ENCODE measurements around the gene CPNE5. TPM values are rescaled to one million over a fixed set of nuclear protein-coding genes. Genes with fewer than 3 reads are reported as not detected.
A peak's percentile ranks its signal among the peaks of the same experiment; 100 is the strongest.

Gene CPNE5
- total RNA-seq, 2 experiments from 2014 or later: 1.5 to 1.8 TPM

DNA sequence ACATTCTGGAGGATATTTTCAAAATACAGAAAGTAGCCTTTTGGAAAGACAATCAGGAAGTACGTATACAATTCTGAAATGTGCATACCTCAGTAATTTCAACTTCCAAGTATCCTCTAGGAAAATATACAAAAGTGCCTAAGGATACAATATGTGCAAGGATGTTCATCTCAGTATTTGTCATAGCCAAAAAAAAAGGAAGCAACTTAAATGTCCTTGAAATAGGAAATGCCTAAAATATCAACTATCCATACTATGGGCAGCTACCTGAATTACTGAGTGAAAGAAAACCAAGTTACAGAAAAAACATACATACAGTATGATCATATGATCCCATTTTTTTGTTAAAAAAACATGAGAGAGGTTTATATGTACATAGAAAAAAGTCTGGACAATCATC lies 33.9 kb upstream of the CPNE5 start:
- ChIA-PET POLR2A (interaction anchor here (4.4 kb wide), 1 partner anchor 113 kb away, joined by 21 read pairs; the partner anchor contains the start of gene MTCH1), CTCF (interaction anchor here (0.7 to 6.1 kb wide), 13 partner anchors 9 to 337 kb away, joined by 3 to 93 read pairs (median 8); partner anchors contain the start of genes C6orf89 and MTCH1)
- Mint-ChIP-seq H3K4me3 (peak overlapping the region; percentile 98), H3K4me1 (ENCODE audit: low read depth) (peaks cover 50% of the 10 kb centered on the region), H3K27ac (peak overlapping the region; percentile 99), H3K36me3 (peaks cover 37% of the 10 kb centered on the region), H3K9me3 (no peaks in the 10 kb centered on the region), H3K27me3 (peaks cover 2% of the 10 kb centered on the region)
- DNase-seq: no peak
- intact Hi-C loops (cut with micrococcal nuclease): loop anchor here (5.0 kb wide), 1 partner anchor 191 kb away; no protein-coding TSS in a partner anchor

DNA sequence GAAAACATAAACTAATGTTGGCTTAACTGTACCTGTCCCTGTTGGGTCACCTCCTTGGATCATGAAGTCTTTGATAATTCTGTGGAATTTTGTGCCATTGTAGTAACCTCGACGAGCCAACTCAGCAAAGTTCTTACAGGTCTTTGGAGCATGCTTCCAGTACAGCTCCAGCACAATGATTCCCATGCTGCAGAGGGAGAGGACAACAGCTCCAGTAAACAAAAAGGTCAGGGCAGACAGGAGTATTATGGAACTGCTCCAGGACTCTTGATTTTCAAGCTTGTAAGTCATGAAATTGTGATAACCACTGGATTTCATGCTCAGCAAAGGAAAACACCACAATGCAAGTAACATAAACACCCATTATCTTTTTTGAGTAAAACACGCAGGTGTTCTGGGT lies 32.4 kb upstream of the CPNE5 start:
- POLR2A ChIA-PET: no interaction called here
- no peak overlapping the region for H3K27ac Mint-ChIP-seq

DNA sequence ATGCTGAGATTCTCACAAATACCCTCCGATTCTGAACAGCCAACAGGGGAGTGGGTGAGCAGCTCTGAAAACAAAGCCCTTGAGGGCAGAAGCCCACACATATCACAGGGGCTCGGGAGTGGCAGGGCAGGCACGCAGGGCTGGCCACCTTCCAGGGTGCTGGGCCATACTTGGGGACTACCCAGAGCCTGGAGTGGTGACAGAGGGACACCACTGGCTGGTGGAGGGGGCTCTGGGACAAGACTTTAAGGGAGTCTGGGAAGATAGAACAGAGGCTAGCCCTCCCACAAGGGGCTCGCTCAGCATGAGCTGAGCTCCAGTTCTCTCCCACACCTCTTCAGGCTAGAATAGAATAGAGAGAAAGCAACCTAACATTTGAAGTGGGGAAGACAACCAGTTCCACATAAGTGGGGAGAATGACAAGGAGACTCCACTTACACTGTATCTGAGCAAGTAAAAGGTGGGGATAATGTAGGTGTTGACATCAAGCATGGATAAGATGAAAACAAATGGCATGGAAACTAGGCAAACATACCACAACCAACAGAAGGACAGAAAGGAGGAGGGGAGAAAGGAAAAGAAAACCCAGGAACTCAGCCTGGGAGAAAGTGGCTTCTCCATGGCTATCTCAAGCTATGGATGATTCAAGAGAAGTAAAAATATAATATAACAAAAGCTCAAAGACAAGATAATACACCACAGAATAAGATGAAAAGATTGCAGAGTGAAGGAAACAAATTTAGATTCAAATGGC lies 28.4 kb upstream of the CPNE5 start:
- CTCF ChIA-PET: interaction anchor here (0.7 to 1.1 kb wide), 2 partner anchors 18 to 100 kb away, joined by 3 to 6 read pairs; partner anchors contain the start of gene C6orf89
- Mint-ChIP-seq H3K9me3 (no peaks in the 10 kb centered on the region), H3K4me1 (ENCODE audit: low read depth) (peaks cover 76% of the 10 kb centered on the region), H3K4me3 (no peak overlapping the region), H3K27ac (no peak overlapping the region), H3K27me3 (no peaks in the 10 kb centered on the region), H3K36me3 (peaks cover 66% of the 10 kb centered on the region)
- POLR2A ChIA-PET: no interaction called here
- intact Hi-C loops (cut with micrococcal nuclease): loop anchor here (1.0 kb wide), 1 partner anchor 45 kb away; no protein-coding TSS in a partner anchor
- DNase-seq: no peak

More for the DNA sequence above, 32.4 kb upstream of the CPNE5 start:
- CTCF ChIA-PET: interaction anchor here (1.2 to 6.1 kb wide), 4 partner anchors 14 to 246 kb away, joined by 3 to 93 read pairs (median 26); partner anchors contain the start of gene C6orf89
- no peak overlapping the region for H3K4me3 Mint-ChIP-seq
- DNase-seq: no peak
- H3K9me3 Mint-ChIP-seq: no peaks in the 10 kb centered on the region
- peaks cover 50% of the 10 kb centered on the region for H3K36me3 Mint-ChIP-seq
- intact Hi-C loops (cut with micrococcal nuclease): loop anchor here (5.0 kb wide), 1 partner anchor 189 kb away; no protein-coding TSS in a partner anchor
- H3K4me1 Mint-ChIP-seq (ENCODE audit: low read depth): peaks cover 64% of the 10 kb centered on the region
- no peaks in the 10 kb centered on the region for H3K27me3 Mint-ChIP-seq

DNA sequence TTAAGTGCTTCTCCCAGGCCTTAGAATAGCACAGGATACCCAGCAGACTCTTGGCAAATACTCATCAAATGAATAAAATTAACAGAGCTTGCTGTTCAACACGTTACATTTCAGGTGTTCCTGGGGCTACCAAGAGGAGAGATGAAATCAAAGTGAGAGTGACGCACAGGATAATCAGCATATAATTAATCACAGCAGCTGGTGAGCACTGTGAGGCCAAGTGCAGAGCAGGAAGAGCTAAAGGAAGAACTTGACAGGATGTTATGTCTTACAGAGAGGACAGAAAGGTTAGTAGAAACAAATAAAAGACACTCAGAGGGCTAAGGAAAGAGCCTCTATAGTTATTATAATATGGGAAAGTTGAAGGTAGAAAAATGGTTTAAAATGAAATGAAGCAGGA lies 26.6 kb upstream of the CPNE5 start:
- Mint-ChIP-seq H3K27ac (peak overlapping the region; percentile 15), H3K36me3 (peaks cover 64% of the 10 kb centered on the region), H3K9me3 (no peaks in the 10 kb centered on the region), H3K4me1 (ENCODE audit: low read depth) (peaks cover 69% of the 10 kb centered on the region), H3K27me3 (no peaks in the 10 kb centered on the region), H3K4me3 (no peak overlapping the region)
- no peak for DNase-seq
- CTCF ChIA-PET: interaction anchor here (0.7 to 5.1 kb wide), 5 partner anchors 10 to 152 kb away, joined by 3 to 41 read pairs (median 3); partner anchors contain the start of gene C6orf89
- intact Hi-C loops (cut with micrococcal nuclease): no loop called here
- POLR2A ChIA-PET: interaction anchor here (1.5 kb wide), 1 partner anchor 9 kb away, joined by 5 read pairs; the partner anchor contains the start of gene PPIL1

DNA sequence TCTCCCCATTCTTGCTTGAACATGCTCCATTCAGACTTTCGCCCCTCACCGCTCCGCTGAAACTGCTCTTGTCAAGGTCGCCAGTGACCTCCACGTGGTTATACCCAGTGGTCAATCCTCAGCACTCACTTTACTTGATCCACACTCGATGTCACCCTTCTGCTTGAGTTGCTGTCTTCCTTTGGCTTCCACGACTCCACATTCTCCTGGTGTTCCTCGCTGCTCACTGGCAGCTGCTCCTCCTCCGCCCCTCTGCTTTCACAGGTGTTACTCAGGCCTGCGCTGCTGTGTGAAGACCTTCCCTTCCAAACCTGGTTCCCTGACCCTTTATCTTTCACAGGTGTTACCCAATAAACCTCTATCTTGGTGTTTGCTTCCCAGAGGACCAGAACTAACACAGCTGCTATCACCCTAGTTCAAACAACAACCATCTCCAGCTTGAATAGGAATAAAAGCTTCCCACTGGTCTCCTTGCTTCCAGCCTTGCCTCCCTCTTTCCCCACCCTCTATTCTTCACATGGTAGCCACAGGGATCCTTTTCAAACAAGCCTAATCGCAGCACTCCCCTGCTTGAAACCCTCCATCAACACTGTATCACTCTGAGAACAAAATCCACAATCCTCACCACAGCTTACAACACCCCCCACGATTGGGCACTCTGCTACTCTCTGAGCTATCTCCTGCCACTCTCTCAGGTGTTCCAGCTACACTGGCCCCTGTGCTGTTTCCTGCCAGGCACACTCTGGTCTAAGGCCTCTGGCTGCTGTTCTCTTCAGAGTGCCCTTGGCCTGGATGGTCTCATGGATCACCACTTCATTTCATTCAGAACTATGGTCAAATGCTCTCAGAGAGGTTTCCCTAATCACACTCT lies 24.7 kb upstream of the CPNE5 start:
- DNase-seq: no peak
- CTCF ChIA-PET: interaction anchor here (1.2 to 5.1 kb wide), 4 partner anchors 10 to 154 kb away, joined by 3 to 41 read pairs (median 3); no protein-coding TSS in a partner anchor
- POLR2A ChIA-PET: no interaction called here
- Mint-ChIP-seq H3K4me1 (ENCODE audit: low read depth) (peaks cover 56% of the 10 kb centered on the region), H3K4me3 (no peak overlapping the region), H3K27ac (no peak overlapping the region), H3K27me3 (no peaks in the 10 kb centered on the region), H3K9me3 (no peaks in the 10 kb centered on the region), H3K36me3 (peaks cover 53% of the 10 kb centered on the region)
- intact Hi-C loops (cut with micrococcal nuclease): no loop called here

DNA sequence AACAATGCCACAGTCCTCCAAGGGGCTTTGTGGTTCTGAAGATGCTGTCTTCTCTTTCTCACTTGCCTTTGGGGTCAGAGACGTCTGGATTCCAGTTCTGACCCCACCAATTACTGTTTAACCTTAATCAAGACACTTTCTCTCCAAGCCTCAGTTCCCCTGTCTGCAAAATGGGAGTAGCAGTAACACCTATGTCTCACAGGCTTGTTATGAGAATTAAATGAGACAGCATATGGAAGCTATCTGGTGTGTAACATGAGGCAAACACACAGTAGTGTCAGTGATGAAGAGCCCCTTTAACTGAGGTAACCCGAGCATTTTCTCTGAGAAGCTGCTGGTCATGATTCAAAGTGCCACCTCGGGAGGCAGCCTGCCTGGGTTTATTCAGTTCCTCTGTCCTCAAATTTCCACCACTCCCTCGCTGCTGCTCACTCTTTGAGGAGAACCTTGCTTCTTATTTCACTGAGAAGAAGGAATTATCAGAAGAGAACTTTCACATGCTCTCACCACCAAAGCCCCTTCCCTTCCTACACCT lies 23.7 kb upstream of the CPNE5 start:
- H3K27ac Mint-ChIP-seq: peak overlapping the region; percentile 3
- H3K27me3 Mint-ChIP-seq: no peaks in the 10 kb centered on the region
- H3K9me3 Mint-ChIP-seq: no peaks in the 10 kb centered on the region
- peaks cover 50% of the 10 kb centered on the region for H3K4me1 Mint-ChIP-seq (ENCODE audit: low read depth)
- ChIA-PET CTCF (interaction anchor here (1.2 to 5.1 kb wide), 3 partner anchors 11 to 155 kb away, joined by 3 to 41 read pairs (median 3); no protein-coding TSS in a partner anchor), POLR2A (no interaction called here)
- H3K36me3 Mint-ChIP-seq: peaks cover 49% of the 10 kb centered on the region
- intact Hi-C loops (cut with micrococcal nuclease): no loop called here
- DNase-seq: no peak
- H3K4me3 Mint-ChIP-seq: no peak overlapping the region

DNA sequence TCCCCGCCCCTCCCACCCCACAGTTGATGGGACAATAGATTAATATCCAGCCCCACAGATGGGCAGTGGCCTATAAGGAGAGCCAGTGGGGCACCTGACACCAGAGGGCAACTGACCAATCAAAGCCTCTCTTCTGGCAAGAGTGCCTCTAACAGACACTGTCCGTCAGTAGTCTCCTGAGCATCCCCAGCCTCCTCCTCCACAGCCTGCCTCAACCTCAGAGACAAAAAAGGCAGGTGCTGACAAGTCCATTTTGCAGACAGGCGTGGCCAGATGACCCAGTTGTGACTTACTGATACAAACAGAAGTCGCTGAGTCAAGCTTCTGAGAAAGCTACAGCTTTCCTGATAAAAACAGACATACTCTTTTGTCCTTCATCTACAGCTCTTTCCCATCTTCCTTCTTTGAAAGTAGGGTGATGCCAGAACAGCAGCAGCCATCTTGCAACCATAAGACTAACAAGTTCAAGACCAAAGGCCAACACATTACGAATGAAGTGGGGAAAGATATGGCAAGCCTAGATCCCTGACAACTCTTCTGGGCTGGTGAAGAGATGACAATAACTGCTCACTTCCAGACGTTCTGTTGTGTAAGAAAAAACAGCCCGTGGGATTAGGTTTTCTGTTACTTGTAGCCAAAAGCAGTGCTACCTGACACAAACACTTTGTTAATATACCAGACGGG lies 23.1 kb upstream of the CPNE5 start:
- H3K36me3 Mint-ChIP-seq: peaks cover 43% of the 10 kb centered on the region
- H3K27me3 Mint-ChIP-seq: no peaks in the 10 kb centered on the region
- H3K4me1 Mint-ChIP-seq (ENCODE audit: low read depth): peaks cover 44% of the 10 kb centered on the region
- ChIA-PET POLR2A (no interaction called here), CTCF (interaction anchor here (5.1 kb wide), 1 partner anchor 11 kb away, joined by 41 read pairs; no protein-coding TSS in a partner anchor)
- DNase-seq: peak; percentile 27
- peak overlapping the region; percentile 75 for H3K27ac Mint-ChIP-seq
- no peak overlapping the region for H3K4me3 Mint-ChIP-seq
- H3K9me3 Mint-ChIP-seq: no peaks in the 10 kb centered on the region
- intact Hi-C loops (cut with micrococcal nuclease): no loop called here

DNA sequence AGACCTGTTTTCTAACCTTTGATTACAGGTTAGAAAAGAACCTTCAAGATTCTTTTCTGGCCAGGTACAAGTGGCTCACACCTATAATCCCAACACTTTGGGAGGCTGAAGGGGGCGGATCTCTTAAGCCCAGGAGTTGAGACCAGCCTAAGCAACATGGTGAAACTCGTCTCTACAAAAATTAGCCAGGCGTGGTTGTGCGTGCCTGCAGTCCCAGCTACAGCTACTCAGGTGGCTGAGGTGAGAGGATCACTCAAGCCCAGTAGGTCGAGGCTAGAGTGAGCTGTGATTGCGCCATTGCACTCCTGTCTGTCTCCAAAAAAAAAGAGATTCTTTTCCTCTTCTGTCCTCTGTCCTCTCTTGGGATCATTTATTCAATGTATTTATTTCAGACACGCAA lies 20.9 kb upstream of the CPNE5 start:
- ChIA-PET POLR2A (no interaction called here), CTCF (interaction anchor here (0.7 to 1.9 kb wide), 4 partner anchors 9 to 158 kb away, joined by 3 to 6 read pairs (median 4); no protein-coding TSS in a partner anchor)
- no peak for DNase-seq
- Mint-ChIP-seq H3K27ac (no peak overlapping the region), H3K36me3 (peaks cover 47% of the 10 kb centered on the region), H3K9me3 (no peaks in the 10 kb centered on the region), H3K4me3 (no peak overlapping the region), H3K4me1 (ENCODE audit: low read depth) (peaks cover 24% of the 10 kb centered on the region), H3K27me3 (no peaks in the 10 kb centered on the region)
- intact Hi-C loops (cut with micrococcal nuclease): no loop called here

DNA sequence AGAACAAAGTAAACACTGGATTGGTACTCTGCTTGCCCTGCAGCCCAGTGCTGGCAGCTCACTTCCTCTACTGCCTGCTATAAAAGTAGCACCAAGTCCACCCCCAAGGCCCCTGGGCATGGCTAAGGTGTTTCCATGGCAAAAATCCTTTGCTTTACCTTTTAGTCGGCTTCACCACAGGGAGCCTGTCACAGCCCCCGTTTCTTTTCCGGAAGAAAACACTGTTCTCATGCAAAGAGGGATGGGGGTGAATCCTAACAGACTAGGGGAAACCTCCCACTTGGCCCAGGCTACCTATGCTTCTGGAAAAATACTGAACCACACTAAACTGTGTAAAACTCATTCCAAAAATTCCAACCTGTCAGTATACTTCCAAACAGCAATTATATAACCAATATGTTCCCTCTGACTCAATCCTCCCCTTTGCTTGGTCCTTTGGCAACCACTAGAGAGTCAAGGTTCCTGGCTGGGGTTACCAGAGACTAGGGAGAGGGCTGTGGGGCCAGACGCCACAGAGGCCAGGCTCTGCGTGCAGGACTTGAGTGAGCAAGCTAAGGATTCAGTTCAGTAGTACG lies 19.2 kb upstream of the CPNE5 start:
- H3K4me3 Mint-ChIP-seq: no peak overlapping the region
- H3K36me3 Mint-ChIP-seq: peaks cover 41% of the 10 kb centered on the region
- ChIA-PET POLR2A (no interaction called here), CTCF (no interaction called here)
- H3K27me3 Mint-ChIP-seq: no peaks in the 10 kb centered on the region
- no peak for DNase-seq
- intact Hi-C loops (cut with micrococcal nuclease): no loop called here
- no peak overlapping the region for H3K27ac Mint-ChIP-seq
- peaks cover 15% of the 10 kb centered on the region for H3K4me1 Mint-ChIP-seq (ENCODE audit: low read depth)
- no peaks in the 10 kb centered on the region for H3K9me3 Mint-ChIP-seq

DNA sequence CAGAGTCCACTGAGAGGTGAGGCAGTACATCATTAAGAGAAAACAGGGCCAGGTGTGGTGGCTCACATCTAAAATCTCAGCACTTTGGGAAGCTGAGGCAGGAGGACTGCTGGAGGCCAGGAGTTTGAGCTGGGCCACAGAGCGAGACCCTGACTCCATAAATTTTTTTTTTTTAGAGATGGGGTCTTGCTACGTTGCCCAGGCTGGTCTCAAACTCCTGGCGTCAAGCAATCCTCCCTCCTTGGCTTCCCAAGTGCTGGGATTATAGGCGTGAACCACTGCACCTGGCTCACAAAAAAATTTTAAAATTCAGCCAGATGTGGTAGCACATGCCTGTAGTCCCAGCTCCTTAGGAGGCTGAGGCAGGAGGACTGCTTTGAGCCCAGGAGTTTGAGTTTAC lies 18.1 kb upstream of the CPNE5 start:
- no peak overlapping the region for H3K27ac Mint-ChIP-seq
- H3K27me3 Mint-ChIP-seq: no peaks in the 10 kb centered on the region
- DNase-seq: no peak
- no peaks in the 10 kb centered on the region for H3K9me3 Mint-ChIP-seq
- ChIA-PET POLR2A (no interaction called here), CTCF (interaction anchor here (1.1 kb wide), 1 partner anchor 92 kb away, joined by 3 read pairs; no protein-coding TSS in a partner anchor)
- peaks cover 4% of the 10 kb centered on the region for H3K4me1 Mint-ChIP-seq (ENCODE audit: low read depth)
- intact Hi-C loops (cut with micrococcal nuclease): no loop called here
- H3K4me3 Mint-ChIP-seq: no peak overlapping the region
- H3K36me3 Mint-ChIP-seq: peaks cover 39% of the 10 kb centered on the region

DNA sequence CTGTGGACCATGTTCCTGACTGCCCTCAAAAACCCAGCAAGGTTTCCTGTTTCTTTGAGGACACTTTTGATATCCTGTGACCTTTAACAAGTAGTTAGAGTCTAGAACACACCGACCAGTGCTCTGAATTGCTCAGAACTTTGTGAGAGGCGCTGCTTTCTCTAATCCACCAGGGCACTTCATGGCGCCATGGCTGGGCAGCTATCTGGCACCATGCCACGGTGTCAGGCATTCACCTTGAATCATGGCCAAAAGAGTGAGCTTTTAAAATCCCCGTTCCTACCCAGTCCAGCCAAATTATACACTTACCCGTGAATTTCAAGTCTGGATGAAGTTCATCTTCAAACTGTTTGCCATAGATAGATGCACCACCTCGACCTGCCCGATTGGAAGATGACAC lies 17.0 kb upstream of the CPNE5 start:
- Mint-ChIP-seq H3K4me3 (no peak overlapping the region), H3K9me3 (peaks cover 1% of the 10 kb centered on the region), H3K27me3 (no peaks in the 10 kb centered on the region), H3K4me1 (ENCODE audit: low read depth) (peaks cover 4% of the 10 kb centered on the region), H3K36me3 (peaks cover 47% of the 10 kb centered on the region), H3K27ac (no peak overlapping the region)
- intact Hi-C loops (cut with micrococcal nuclease): no loop called here
- no peak for DNase-seq
- ChIA-PET CTCF (interaction anchor here (1.1 kb wide), 1 partner anchor 90 kb away, joined by 3 read pairs; no protein-coding TSS in a partner anchor), POLR2A (no interaction called here)

Data from activated CD4-positive, alpha-beta memory T cell treated with anti-CD3 and anti-CD28 coated beads for 36 hours (primary cell).